Memory B cell (primary cell): Measurements from ENCODE around the gene SORBS2.

Experiments used
- ATAC-seq: fragments of 150-1000 bp; cut with Tn5 transposase; 2 replicates; pipeline ENCODE4 v1.10.0; 2021; ENCODE audit warnings: low read depth, mild to moderate bottlenecking, moderate library complexity
- DNase-seq, 2 donors: peaks; one replicate each; pipeline ENCODE4 v3.0.0; 2022; ENCODE audit warnings: low spot score in 2 of 2
- H3K27ac Mint-ChIP-seq: one replicate; pipeline ENCODE4 v1.8.0; 2022; ENCODE audit warnings: mild to moderate bottlenecking, moderate library complexity, mixed read lengths
- H3K27me3 Mint-ChIP-seq: one replicate; pipeline ENCODE4 v1.8.0; 2022; ENCODE audit warnings: mixed read lengths
- H3K36me3 Mint-ChIP-seq: one replicate; pipeline ENCODE4 v1.8.0; 2022; ENCODE audit warnings: mild to moderate bottlenecking, mixed read lengths
- H3K4me1 Mint-ChIP-seq: one replicate; pipeline ENCODE4 v1.8.0; 2022; ENCODE audit warnings: mixed read lengths
- H3K4me3 Mint-ChIP-seq: one replicate; pipeline ENCODE4 v1.8.0; 2022; ENCODE audit warnings: mild to moderate bottlenecking, moderate library complexity, mixed read lengths
- H3K9me3 Mint-ChIP-seq: one replicate; pipeline ENCODE4 v1.8.0; 2022; ENCODE audit warnings: mixed read lengths

Gene SORBS2

DNA sequence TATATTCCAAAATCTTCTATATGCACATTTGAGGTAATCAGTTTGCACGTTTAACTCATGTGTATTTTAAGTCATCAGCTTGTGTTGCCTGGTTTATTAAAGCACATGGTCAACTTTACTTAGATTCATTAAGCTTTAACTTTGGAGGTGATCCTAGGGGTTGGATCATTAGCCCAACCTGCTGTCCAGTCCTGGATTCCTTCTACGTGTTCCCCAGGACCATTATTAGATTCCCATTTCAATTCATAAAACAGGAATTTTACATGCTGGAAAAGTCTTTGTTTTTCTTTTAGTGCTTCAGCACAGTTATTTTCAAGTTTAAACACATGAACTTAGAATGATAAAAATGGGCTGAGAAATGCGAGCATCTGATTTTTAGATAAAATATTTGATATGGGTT, 132.5 kb downstream of the SORBS2 start:
- Mint-ChIP-seq H3K27me3 (peaks cover 8% of the 10 kb centered on the region), H3K36me3 (no peaks in the 10 kb centered on the region), H3K9me3 (no peaks in the 10 kb centered on the region), H3K27ac (no peak overlapping the region), H3K4me1 (peaks cover 2% of the 10 kb centered on the region), H3K4me3 (no peak overlapping the region)
- DNase-seq (no peak), ATAC-seq (no peak)

DNA sequence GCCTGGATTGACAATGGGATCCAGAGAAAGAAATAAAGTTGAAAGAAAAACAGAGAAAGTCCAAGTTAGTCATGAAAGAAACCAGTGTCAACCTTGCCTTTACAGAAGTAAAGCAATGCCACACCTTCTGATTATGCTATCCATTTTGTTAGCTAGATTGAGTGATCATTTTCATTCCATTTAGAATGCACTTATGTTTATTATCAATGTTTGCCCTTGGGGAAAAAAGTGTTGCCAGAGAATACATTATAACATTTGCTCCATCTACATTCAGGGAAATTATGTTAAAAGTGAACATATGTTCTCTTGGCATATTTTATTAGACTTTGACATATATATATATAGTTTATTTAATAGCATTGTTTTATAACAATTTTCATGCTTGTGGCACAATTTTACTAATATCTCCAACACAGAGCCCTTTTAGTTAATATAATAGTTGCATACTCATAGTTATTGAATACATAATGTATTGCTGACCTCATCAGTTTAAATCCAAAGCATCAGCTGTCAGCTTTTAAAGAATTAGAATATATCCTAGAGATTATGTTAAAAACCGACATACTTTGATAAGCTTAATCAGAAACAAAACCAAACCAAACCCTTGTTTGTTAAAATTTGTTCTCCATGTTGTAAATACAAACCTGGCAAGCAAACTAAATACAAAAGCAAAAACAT, 134.2 kb downstream of the SORBS2 start:
- H3K4me3 Mint-ChIP-seq, result no peak overlapping the region
- peaks cover 2% of the 10 kb centered on the region for H3K4me1 Mint-ChIP-seq
- ATAC-seq (no peak), DNase-seq (no peak)
- H3K27me3 Mint-ChIP-seq, result peaks cover 12% of the 10 kb centered on the region
- no peak overlapping the region for H3K27ac Mint-ChIP-seq
- no peaks in the 10 kb centered on the region for H3K36me3 Mint-ChIP-seq
- no peaks in the 10 kb centered on the region for H3K9me3 Mint-ChIP-seq

DNA sequence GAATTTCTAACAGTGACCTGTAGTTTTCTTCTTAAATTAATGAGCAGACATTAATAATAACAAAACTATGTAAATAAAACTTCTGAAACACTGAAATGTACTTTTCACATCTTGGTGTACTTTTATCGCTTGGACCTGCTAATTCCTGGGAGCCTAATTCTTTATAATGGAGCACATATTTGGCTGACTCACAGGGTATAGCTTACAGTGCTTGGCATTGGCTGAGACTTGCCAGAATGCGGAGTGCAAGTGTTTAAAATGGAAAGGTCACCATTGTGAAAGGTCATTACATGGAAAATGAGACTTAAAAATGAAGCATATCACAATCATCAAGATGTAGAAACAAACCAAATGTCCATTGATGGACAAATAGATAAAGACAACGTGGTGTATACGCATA, 139.4 kb downstream of the SORBS2 start:
- DNase-seq, result no peak
- no peak for ATAC-seq
- no peak overlapping the region for H3K27ac Mint-ChIP-seq
- H3K4me3 Mint-ChIP-seq, result no peak overlapping the region
- no peaks in the 10 kb centered on the region for H3K9me3 Mint-ChIP-seq
- H3K36me3 Mint-ChIP-seq, result no peaks in the 10 kb centered on the region
- H3K27me3 Mint-ChIP-seq, result peaks cover 14% of the 10 kb centered on the region
- peaks cover 2% of the 10 kb centered on the region for H3K4me1 Mint-ChIP-seq

DNA sequence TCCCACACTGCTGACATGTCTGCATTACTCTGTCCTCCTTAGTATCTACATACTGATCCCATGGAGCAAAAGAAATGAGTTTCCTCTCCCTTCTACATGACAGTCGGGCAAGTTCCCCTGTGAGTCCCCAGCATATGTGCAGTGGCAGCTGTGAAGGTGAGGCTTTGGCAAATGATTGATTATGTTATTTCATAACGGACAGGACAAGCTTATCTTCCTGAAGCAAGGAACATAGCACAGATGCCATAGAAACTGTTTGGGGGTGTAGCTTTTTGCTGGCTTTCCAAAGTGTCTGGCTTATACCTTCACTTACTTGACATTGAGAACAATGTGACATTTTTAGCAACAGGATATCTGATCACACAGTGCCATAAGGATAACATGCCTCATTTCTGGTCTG, 139.8 kb downstream of the SORBS2 start:
- ATAC-seq (no peak), DNase-seq (no peak)
- H3K4me1 Mint-ChIP-seq, result peaks cover 2% of the 10 kb centered on the region
- no peaks in the 10 kb centered on the region for H3K36me3 Mint-ChIP-seq
- H3K27me3 Mint-ChIP-seq, result peaks cover 12% of the 10 kb centered on the region
- no peak overlapping the region for H3K4me3 Mint-ChIP-seq
- H3K9me3 Mint-ChIP-seq, result no peaks in the 10 kb centered on the region
- no peak overlapping the region for H3K27ac Mint-ChIP-seq

DNA sequence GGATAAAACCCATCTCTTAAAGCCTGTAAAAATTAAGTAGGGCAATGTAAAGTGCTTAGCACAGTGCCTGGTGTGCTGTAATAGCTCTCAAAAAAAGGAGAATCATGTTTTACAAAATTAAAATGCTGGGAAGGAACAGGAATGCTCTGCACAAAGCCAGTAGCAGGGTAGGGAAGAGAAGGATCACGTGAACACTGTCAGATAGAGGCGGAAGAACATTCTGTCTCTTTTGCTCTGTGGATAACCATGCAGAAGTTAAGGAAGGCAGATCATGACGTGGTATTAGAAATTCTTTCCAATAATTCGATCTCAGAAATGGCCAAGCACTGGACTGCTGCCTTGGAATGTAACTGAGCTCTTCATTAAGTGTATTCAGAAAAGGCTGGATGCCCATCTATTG, 140.5 kb downstream of the SORBS2 start:
- H3K9me3 Mint-ChIP-seq, result no peaks in the 10 kb centered on the region
- DNase-seq (no peak), ATAC-seq (no peak)
- peaks cover 11% of the 10 kb centered on the region for H3K27me3 Mint-ChIP-seq
- H3K4me1 Mint-ChIP-seq, result peaks cover 2% of the 10 kb centered on the region
- no peak overlapping the region for H3K4me3 Mint-ChIP-seq
- no peak overlapping the region for H3K27ac Mint-ChIP-seq
- H3K36me3 Mint-ChIP-seq, result no peaks in the 10 kb centered on the region

DNA sequence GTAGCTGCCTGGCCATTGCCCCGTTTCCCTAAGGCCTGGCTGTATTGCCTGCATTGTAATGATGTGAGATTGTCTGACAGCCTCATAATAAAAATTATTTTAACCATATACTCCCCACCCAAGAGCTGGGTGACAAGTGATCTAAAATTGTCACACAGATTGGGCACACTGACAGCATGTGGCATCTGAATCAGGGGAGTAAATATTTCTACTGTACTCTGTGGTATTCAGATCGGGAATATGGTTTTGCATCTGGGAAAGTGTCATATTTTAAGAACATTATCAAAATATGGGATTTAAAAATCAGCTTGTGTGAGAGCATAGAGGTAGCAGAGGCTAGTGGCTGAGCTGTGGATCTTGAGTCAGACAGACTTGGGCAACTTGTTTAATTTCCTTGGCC, 140.9 kb downstream of the SORBS2 start:
- DNase-seq, result no peak
- Mint-ChIP-seq H3K4me3 (no peak overlapping the region), H3K4me1 (peaks cover 2% of the 10 kb centered on the region), H3K27ac (no peak overlapping the region), H3K36me3 (no peaks in the 10 kb centered on the region), H3K9me3 (no peaks in the 10 kb centered on the region), H3K27me3 (peaks cover 11% of the 10 kb centered on the region)
- ATAC-seq, result no peak

DNA sequence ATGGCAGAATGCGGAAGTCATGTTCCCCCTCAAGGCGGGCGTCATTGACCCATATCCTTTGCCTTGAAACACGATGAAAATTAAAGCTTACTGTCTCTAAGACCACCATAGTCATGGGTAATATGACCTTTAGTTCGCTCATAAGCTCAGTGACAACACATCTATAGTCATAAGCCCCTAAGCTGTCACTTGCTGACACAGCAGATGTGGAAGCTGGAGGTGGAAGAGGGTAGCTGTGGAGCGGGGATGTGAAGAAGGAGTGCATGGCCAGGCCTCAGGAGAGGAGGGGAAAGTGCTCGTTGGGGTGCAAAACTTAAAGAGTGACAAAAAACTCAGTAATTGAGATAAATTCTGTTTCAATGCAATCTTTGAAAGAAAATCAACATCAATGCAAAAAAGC, 142.7 kb downstream of the SORBS2 start:
- Mint-ChIP-seq H3K9me3 (no peaks in the 10 kb centered on the region), H3K4me3 (no peak overlapping the region), H3K36me3 (no peaks in the 10 kb centered on the region), H3K27ac (no peak overlapping the region), H3K27me3 (peaks cover 13% of the 10 kb centered on the region), H3K4me1 (no peaks in the 10 kb centered on the region)
- ATAC-seq, result no peak
- no peak for DNase-seq

DNA sequence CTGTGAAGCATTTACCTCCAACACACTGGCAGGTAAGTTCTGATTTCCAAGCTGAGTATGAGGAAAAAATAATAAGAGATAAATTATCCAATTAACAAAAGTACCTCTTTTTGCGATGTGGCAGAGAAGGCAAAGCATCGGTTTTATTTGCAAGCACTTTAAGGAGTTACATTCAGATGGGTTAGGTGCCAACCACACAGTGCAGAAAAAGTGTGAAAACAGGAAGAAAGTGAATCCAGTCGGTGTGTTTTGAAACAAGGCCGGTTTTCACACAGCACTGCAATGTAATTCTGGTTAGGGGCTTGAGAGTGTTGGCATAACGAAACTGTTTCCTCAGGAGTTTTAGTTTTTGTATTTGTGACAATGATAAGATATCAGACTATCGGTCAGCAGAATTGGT, 145.8 kb downstream of the SORBS2 start:
- ATAC-seq, result no peak
- H3K36me3 Mint-ChIP-seq, result no peaks in the 10 kb centered on the region
- no peak overlapping the region for H3K27ac Mint-ChIP-seq
- H3K9me3 Mint-ChIP-seq, result no peaks in the 10 kb centered on the region
- H3K4me3 Mint-ChIP-seq, result no peak overlapping the region
- no peak for DNase-seq
- no peaks in the 10 kb centered on the region for H3K4me1 Mint-ChIP-seq
- H3K27me3 Mint-ChIP-seq, result peaks cover 16% of the 10 kb centered on the region

DNA sequence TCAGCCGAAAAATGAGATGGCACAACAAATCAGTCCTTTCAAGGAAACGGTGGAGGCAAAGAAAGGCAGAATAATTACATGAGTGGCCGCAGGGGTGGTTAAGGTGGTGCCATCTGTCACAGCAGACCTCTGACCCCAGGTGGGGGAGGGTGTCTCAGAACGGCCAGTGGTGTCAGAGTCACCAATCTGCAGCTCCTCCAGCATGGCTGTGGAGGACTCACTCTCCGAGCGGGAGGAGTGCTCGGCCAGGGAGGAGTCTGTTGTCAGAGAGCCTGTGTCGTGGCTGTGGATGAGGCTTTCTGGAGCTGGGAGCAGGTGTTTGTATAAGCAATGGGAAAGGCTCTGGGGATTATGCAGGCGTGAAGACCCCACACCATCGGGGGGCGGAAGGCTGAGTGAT, 146.3 kb downstream of the SORBS2 start:
- ATAC-seq (no peak), DNase-seq (no peak)
- H3K4me3 Mint-ChIP-seq, result no peak overlapping the region
- H3K36me3 Mint-ChIP-seq, result no peaks in the 10 kb centered on the region
- H3K4me1 Mint-ChIP-seq, result no peaks in the 10 kb centered on the region
- H3K9me3 Mint-ChIP-seq, result no peaks in the 10 kb centered on the region
- peaks cover 16% of the 10 kb centered on the region for H3K27me3 Mint-ChIP-seq
- H3K27ac Mint-ChIP-seq, result no peak overlapping the region

DNA sequence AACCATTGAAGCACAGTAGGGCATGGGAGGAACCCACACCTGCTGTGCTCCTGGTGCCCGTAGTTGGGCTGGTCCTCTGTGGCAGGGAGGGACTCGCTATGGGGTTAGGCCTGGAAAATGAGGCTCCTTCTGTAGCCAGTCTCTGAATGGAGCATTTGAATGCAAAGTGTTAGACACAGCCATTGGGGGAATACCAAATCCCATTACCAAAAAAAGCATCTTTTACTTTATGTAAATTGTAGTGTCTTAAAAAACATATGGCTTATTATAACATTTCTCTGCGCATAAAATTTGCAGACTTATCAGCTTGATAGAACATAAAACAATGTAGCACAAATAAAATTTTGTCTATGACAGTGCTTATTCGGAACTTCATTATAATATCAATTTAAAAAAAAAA, 147.5 kb downstream of the SORBS2 start:
- H3K27ac Mint-ChIP-seq, result no peak overlapping the region
- H3K36me3 Mint-ChIP-seq, result no peaks in the 10 kb centered on the region
- no peaks in the 10 kb centered on the region for H3K4me1 Mint-ChIP-seq
- peaks cover 16% of the 10 kb centered on the region for H3K27me3 Mint-ChIP-seq
- ATAC-seq, result no peak
- H3K9me3 Mint-ChIP-seq, result no peaks in the 10 kb centered on the region
- no peak overlapping the region for H3K4me3 Mint-ChIP-seq
- no peak for DNase-seq

DNA sequence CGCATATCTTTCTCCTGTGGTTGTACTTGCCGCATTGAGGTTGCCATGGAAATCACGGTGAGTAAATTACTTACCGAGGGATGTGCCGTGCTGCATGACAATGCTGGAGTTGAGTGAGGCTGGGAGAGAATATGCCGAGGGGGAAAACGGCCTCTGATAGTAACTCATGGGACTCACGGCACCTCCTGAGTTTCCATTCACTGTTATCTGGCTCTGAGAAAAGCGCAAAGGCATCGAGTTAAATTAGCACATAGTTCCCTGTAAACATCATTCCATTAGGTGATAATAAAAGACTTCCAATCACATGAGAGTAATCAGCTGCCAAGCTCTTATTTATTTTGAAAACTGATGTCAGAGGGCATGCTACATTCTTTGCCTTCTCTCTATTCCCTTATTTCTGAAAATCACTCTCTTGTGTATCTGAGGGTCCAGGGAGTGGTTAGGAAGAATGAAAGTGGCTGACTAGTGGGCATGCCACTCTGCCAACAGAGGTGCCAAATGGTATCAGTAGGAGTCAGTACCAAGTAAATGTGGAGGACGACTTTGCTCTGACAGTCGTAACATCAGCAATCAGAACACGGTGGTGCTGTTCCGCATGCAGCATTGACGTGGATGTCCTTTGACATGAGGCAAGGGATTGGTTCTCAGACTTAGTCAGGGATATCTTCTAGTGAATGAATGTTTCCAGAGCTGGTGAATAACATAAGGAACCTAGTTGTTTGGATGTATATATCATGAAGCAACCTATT, 149.8 kb downstream of the SORBS2 start:
- Mint-ChIP-seq H3K4me1 (no peaks in the 10 kb centered on the region), H3K4me3 (no peak overlapping the region), H3K9me3 (no peaks in the 10 kb centered on the region), H3K27ac (no peak overlapping the region), H3K27me3 (peaks cover 12% of the 10 kb centered on the region), H3K36me3 (no peaks in the 10 kb centered on the region)
- ATAC-seq (no peak), DNase-seq (no peak)

DNA sequence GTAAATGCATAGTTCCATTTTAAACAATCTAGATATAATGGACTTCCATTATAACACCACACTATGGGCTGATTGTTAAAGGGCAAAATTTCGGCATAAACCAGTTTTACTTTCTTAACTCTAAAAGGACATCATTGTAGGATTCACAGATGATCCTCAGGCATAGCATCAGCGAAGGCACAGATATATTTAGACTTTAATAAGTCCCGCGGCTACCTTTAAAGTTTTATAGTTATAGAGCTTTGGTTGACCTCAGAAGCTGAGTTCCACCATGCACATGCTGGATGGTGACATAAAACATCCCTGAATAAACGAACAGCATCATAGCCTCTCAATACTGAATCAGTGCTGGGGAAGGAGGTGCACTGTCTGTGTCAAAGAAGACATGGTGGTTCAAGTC, 151.7 kb downstream of the SORBS2 start:
- no peak for ATAC-seq
- Mint-ChIP-seq H3K9me3 (no peaks in the 10 kb centered on the region), H3K4me3 (no peak overlapping the region), H3K27me3 (peaks cover 10% of the 10 kb centered on the region), H3K4me1 (no peaks in the 10 kb centered on the region), H3K27ac (no peak overlapping the region), H3K36me3 (no peaks in the 10 kb centered on the region)
- DNase-seq, result no peak

DNA sequence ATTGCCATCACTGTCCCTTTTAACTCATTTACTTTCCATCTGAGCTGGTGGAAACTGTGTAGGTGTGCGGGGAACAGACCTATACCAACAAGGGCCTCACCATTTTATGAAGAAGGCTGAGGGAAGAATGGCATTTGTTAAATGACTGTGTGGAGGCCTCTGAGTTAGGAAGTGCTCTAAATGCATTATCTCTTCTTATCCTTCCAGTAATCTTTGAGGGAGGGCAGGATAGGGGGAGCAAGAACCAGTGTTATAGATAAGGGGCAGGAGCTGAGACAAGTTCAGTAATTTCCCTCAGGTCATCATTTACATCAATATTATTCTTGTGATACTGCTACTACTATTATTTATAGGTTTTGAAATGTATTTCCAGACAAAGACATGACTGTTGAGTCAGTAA, 154.3 kb downstream of the SORBS2 start:
- no peaks in the 10 kb centered on the region for H3K9me3 Mint-ChIP-seq
- no peak for DNase-seq
- H3K27me3 Mint-ChIP-seq, result peaks cover 10% of the 10 kb centered on the region
- no peak for ATAC-seq
- no peaks in the 10 kb centered on the region for H3K36me3 Mint-ChIP-seq
- no peak overlapping the region for H3K4me3 Mint-ChIP-seq
- H3K27ac Mint-ChIP-seq, result no peak overlapping the region
- H3K4me1 Mint-ChIP-seq, result no peaks in the 10 kb centered on the region

DNA sequence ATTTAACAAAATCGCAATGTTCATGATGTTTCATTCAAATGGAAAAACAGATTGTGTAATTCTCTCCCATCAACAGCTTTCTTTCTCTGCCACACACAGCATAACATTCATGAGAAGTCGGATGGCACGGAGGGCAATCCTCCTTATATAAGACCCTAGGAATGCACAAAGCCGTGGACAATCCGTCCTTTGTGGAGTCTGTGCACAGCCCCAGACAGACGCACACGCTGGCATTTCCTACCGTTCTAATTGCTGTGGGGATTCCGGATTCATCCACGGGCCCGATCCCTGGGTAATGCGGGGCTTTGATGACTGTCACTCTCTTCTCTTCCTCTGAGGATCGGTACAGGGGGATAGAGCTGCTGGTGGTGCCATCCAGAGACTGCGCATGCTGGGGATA, 154.8 kb downstream of the SORBS2 start:
- Mint-ChIP-seq H3K27me3 (peaks cover 10% of the 10 kb centered on the region), H3K36me3 (no peaks in the 10 kb centered on the region), H3K27ac (no peak overlapping the region), H3K4me3 (no peak overlapping the region), H3K4me1 (no peaks in the 10 kb centered on the region), H3K9me3 (no peaks in the 10 kb centered on the region)
- no peak for DNase-seq
- no peak for ATAC-seq

DNA sequence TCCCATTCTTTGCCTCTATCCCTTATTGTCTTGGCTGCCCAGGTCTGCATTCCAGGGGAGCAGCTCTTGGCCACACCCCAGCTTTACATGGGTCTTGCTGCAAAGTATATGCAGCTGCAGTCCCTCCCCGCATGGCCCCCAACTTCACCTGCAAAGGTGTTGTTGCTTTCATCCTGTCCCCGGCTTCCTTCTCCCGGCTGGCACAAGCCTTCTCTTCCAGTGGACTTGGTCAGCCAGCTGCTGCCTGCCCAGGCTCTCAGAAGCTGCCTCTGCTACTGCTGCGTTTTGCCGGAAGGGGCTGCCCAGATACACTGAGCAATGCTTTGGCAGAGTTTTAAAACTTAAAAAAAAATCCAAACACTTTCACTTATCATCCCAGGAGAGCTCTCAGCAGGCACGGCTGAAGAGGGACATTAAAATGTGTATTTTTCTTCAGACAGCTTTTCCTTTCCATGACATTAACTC, 155.5 kb downstream of the SORBS2 start:
- peaks cover 4% of the 10 kb centered on the region for H3K27me3 Mint-ChIP-seq
- no peak overlapping the region for H3K4me3 Mint-ChIP-seq
- no peaks in the 10 kb centered on the region for H3K4me1 Mint-ChIP-seq
- H3K27ac Mint-ChIP-seq, result no peak overlapping the region
- H3K36me3 Mint-ChIP-seq, result no peaks in the 10 kb centered on the region
- no peak for DNase-seq
- ATAC-seq, result no peak
- H3K9me3 Mint-ChIP-seq, result no peaks in the 10 kb centered on the region
